GM23248 (cell line): Measurements from ENCODE around the gene PSAP. TPM values are rescaled to one million over a fixed set of nuclear protein-coding genes. Genes with fewer than 3 reads are reported as not detected.

ENCODE experiments used
- DNase-seq: peaks from one replicate; pipeline ENCODE4 v3.0.0-alpha.2; 2015
- H2AFZ ChIP-seq: fragments of 200-600 bp; sonication (generic); 2 replicates; pipeline ENCODE4 v1.6.1; 2016; ENCODE audit warnings: antibody characterized with exemption
- H3F3A ChIP-seq: fragments of 200-600 bp; sonication (generic); 2 replicates; pipeline ENCODE4 v1.6.1; 2016; ENCODE audit warnings: mild to moderate bottlenecking, antibody characterized with exemption, mixed run types; ENCODE audit not compliant: insufficient read depth
- H3K27ac ChIP-seq: fragments of 200-600 bp; sonication (generic); 2 replicates; pipeline ENCODE4 v1.5.1; 2016; ENCODE audit warnings: mild to moderate bottlenecking
- H3K27me3 ChIP-seq: fragments of 200-600 bp; sonication (generic); replicated peaks from 2 replicates; pipeline ENCODE4 v1.6.1; 2016; ENCODE audit warnings: mild to moderate bottlenecking; ENCODE audit not compliant: insufficient read depth
- H3K36me3 ChIP-seq: fragments of 200-600 bp; sonication (generic); 2 replicates; pipeline ENCODE4 v1.6.1; 2016; ENCODE audit warnings: low read depth, mild to moderate bottlenecking
- H3K4me1 ChIP-seq: fragments of 200-600 bp; sonication (generic); 2 replicates; pipeline ENCODE4 v1.6.1; 2016; ENCODE audit warnings: mild to moderate bottlenecking; ENCODE audit not compliant: insufficient read depth
- H3K4me2 ChIP-seq: fragments of 200-600 bp; sonication (generic); one replicate; pipeline ENCODE4 v1.6.1; 2016; ENCODE audit warnings: mild to moderate bottlenecking; ENCODE audit not compliant: unreplicated experiment
- H3K4me3 ChIP-seq: fragments of 200-600 bp; sonication (generic); 2 replicates; pipeline ENCODE4 v1.5.1; 2016; ENCODE audit warnings: mild to moderate bottlenecking
- H3K79me2 ChIP-seq: fragments of 200-600 bp; sonication (generic); 2 replicates; pipeline ENCODE4 v1.6.1; 2016; ENCODE audit warnings: mild to moderate bottlenecking; ENCODE audit not compliant: insufficient read depth
- H3K9ac ChIP-seq: fragments of 200-600 bp; sonication (generic); 2 replicates; pipeline ENCODE4 v1.6.1; 2016; ENCODE audit warnings: mild to moderate bottlenecking
- H3K9me2 ChIP-seq: fragments of 200-600 bp; sonication (generic); 2 replicates; pipeline ENCODE4 v1.6.1; 2016; ENCODE audit warnings: mixed run types, mild to moderate bottlenecking, moderate library complexity; ENCODE audit not compliant: insufficient read depth
- H3K9me3 ChIP-seq: fragments of 200-600 bp; sonication (generic); one replicate; pipeline ENCODE4 v1.6.1; 2017; ENCODE audit warnings: low read depth
- H4K20me1 ChIP-seq: fragments of 200-600 bp; sonication (generic); 2 replicates; pipeline ENCODE4 v1.6.0; 2016; ENCODE audit not compliant: insufficient read depth
- EZH2 ChIP-seq: fragments of 200-600 bp; sonication (generic); IDR thresholded peaks from 2 replicates; pipeline ENCODE4 v1.6.1; 2018; ENCODE audit warnings: antibody characterized with exemption, mild to moderate bottlenecking; ENCODE audit not compliant: insufficient read depth, poor library complexity, severe bottlenecking
- EZH2phosphoT487 ChIP-seq: fragments of 200-600 bp; sonication (generic); IDR thresholded peaks from 2 replicates; pipeline ENCODE4 v1.6.1; 2018; ENCODE audit warnings: antibody characterized with exemption, moderate library complexity, mild to moderate bottlenecking, low read depth; ENCODE audit not compliant: insufficient read depth
- WGBS, 2 experiments: methylation state at CpG; one replicate each; pipeline ENCODE4 v1.1.6; 2015 to 2017; ENCODE audit warnings: low lambda C conversion rate in 2 of 2, low coverage in 1 of 2; ENCODE audit errors: missing lambda C conversion rate in 2 of 2; 5-methylcytosine and 5-hydroxymethylcytosine counted together
- in situ Hi-C: fragments of 300-500 bp; cut with MboI; formaldehyde crosslinking; loops from 2 replicates; pipeline ENCODE4 v1.15.0; 2020
- polyA plus RNA-seq: library from polyadenylated mRNA; unstranded; fragments of >200 nt; fragmentation: Nextera tagmentation; extraction: Ambion mirVana; gene quantifications from 2 replicates; pipeline ENCODE4 v1.2.1, GENCODE V29; 2016
- total RNA-seq: library from RNA; depleted of rRNA; stranded (reverse); fragments of >200 nt; shearing (Covaris generic); gene quantifications from 2 replicates; pipeline ENCODE4 v1.2.3, GENCODE V29; 2014

The PSAP gene
- total and polyA plus RNA-seq, 2 experiments from 2014 or later: 715 to 1,142 TPM

DNA sequence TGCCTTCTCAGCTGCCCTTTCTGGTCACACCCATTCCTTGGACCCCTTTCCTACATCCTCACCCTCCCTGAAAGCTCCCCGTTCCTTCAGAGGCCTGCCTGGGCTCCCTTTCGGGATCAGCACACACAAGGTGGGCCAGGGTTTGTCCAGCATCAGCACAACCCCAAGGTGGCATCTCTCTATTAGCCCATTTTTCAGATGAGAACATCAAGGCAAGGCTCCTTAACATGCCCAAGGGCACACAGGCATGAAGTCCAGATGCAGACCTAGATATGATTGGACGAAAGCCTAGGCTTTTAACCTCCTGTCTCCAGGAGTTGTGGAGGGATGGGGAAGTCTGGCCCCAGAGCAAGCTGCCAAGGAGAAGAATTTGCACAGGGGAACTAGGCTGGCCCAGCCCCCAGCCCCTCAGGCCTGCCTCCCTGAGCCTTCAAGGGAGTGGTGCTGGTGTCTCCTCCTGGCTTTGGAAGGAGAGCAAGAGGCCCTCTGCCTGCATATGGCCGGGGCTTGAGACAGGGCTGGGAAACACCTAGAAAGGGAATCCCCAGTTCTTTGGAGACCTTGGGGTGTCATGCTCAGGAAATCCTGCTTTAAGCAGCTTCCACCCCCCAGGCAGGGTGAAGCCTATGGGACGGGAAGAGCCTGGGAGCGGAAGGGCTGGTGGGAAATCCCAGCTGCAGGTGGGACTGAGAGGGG lies 68.7 kb downstream of the PSAP start:
- H3K36me3 ChIP-seq: no peaks in the 10 kb centered on the region
- H4K20me1 ChIP-seq: no peaks in the 10 kb centered on the region
- H3K79me2 ChIP-seq: no peaks in the 10 kb centered on the region
- H3K4me1 ChIP-seq: no peaks in the 10 kb centered on the region
- H3F3A ChIP-seq: no peaks in the 10 kb centered on the region
- DNase-seq: no peak
- no peaks in the 10 kb centered on the region for H3K9me2 ChIP-seq
- in situ Hi-C loops: no loop called here
- H2AFZ ChIP-seq: no peak overlapping the region
- H3K4me3 ChIP-seq: no peak overlapping the region
- peaks cover 4% of the 10 kb centered on the region; the same call in 1 of the 2 replicates for H3K27me3 ChIP-seq
- no peak for TF ChIP-seq EZH2phosphoT487
- no peak for TF ChIP-seq EZH2
- no peak overlapping the region for H3K9ac ChIP-seq
- no peak overlapping the region for H3K27ac ChIP-seq
- WGBS, 2 experiments: 52 to 54% methylated on average over 6 of the region's 6 CpGs
- H3K4me2 ChIP-seq: no peak overlapping the region
- no peaks in the 10 kb centered on the region for H3K9me3 ChIP-seq

DNA sequence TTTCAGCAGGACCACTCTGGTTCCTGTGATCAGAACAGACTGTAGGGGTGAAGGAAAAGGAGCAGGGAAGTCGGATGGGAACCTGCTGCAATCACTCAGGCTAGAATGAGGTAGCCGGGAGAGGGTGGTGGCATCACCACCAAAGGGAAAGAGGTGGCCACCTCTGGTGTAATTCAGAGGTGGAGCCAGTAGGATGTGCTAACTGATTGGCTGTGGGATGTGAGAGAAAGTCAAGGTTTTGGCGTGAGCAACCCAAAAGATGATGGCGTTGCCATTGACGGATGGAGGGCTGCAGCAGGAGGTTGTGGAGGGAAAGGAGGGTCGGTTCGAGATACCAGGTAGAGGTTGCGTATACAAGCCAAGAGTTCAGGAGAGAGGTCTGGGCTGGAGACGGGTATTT lies 70.3 kb downstream of the PSAP start:
- H3K9me2 ChIP-seq: no peaks in the 10 kb centered on the region
- H3K4me1 ChIP-seq: no peaks in the 10 kb centered on the region
- no peak for DNase-seq
- TF ChIP-seq EZH2 (no peak), EZH2phosphoT487 (no peak)
- H3K9me3 ChIP-seq: no peaks in the 10 kb centered on the region
- no peak overlapping the region for H3K9ac ChIP-seq
- no peaks in the 10 kb centered on the region; the same call in 1 of the 2 replicates for H3K27me3 ChIP-seq
- no peak overlapping the region for H3K4me2 ChIP-seq
- H3F3A ChIP-seq: no peaks in the 10 kb centered on the region
- H3K27ac ChIP-seq: no peak overlapping the region
- no peaks in the 10 kb centered on the region for H4K20me1 ChIP-seq
- WGBS, 2 experiments: 79 to 80% methylated on average over 9 of the region's 9 CpGs
- no peaks in the 10 kb centered on the region for H3K36me3 ChIP-seq
- H2AFZ ChIP-seq: no peak overlapping the region
- in situ Hi-C loops: no loop called here
- no peak overlapping the region for H3K4me3 ChIP-seq
- no peaks in the 10 kb centered on the region for H3K79me2 ChIP-seq

DNA sequence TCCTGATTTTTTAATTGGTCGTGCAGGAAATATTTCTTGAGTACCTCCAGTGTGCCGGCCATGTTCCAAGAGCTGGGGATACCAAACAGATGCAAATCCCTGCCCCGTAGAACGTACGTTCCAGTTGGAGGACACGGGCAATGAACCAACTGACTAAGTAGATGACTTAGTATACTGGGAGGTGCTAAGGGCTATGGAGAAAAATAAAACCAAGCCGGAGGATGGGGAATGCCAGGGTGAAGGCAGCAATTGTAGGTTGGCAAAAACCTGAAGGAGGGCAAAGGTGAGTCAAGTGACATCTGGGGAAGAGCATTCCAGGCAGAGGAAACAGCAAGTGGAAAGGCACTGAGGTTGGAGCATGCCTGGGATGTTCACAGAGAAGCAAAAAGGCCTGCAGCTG lies 70.9 kb downstream of the PSAP start:
- Histone ChIP-seq H3K9me3 (no peaks in the 10 kb centered on the region), H3K4me3 (no peak overlapping the region), H3K9ac (no peak overlapping the region), H3K9me2 (no peaks in the 10 kb centered on the region), H3K4me1 (no peaks in the 10 kb centered on the region), H4K20me1 (no peaks in the 10 kb centered on the region), H3K79me2 (no peaks in the 10 kb centered on the region), H3K27me3 (no peaks in the 10 kb centered on the region; the same call in 1 of the 2 replicates), H3K36me3 (no peaks in the 10 kb centered on the region), H3F3A (no peaks in the 10 kb centered on the region), H3K4me2 (no peak overlapping the region), H3K27ac (no peak overlapping the region), H2AFZ (no peak overlapping the region)
- no peak for DNase-seq
- in situ Hi-C loops: no loop called here
- no peak for TF ChIP-seq EZH2
- no peak for TF ChIP-seq EZH2phosphoT487
- 71 to 73% methylated on average over 7 of the region's 7 CpGs for WGBS, 2 experiments

DNA sequence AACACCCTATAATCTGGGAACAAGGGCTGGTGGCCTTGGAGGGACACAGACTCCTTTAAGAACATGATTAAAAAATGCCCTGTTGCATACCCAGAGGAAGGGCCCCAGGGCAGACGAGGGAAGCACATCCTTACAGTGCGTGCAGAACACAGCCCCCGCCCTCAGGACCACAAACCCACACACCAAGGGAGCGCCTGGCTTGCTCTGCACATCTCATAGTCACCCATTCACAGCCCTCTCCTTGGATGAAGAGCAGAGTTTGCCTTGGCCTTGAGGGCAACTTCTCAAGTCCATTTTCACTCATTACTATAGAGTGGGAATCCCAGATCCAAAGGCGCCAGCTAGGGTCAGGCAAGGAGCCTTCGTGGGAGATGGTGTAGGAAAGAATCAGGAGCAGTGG lies 71.4 kb downstream of the PSAP start:
- Histone ChIP-seq H3K9ac (no peak overlapping the region), H3K27me3 (no peaks in the 10 kb centered on the region; the same call in 1 of the 2 replicates), H4K20me1 (no peaks in the 10 kb centered on the region), H3K36me3 (no peaks in the 10 kb centered on the region), H3K4me3 (no peak overlapping the region), H3K9me3 (no peaks in the 10 kb centered on the region), H3K9me2 (no peaks in the 10 kb centered on the region), H3K27ac (no peak overlapping the region), H3F3A (no peaks in the 10 kb centered on the region), H3K79me2 (no peaks in the 10 kb centered on the region), H3K4me1 (no peaks in the 10 kb centered on the region), H3K4me2 (no peak overlapping the region), H2AFZ (no peak overlapping the region)
- DNase-seq: no peak
- in situ Hi-C loops: no loop called here
- TF ChIP-seq EZH2phosphoT487: no peak
- no peak for TF ChIP-seq EZH2
- WGBS, 2 experiments: 71 to 72% methylated on average over 6 of the region's 6 CpGs
